Breast epithelium (tissue), 3 donors: ENCODE measurements around the gene NELL1.

ENCODE experiments used
- POLR2A ChIP-seq: fragments of 450-650 bp; IDR thresholded peaks from one replicate; pipeline ENCODE4 v1.6.1; 2016; ENCODE audit warnings: antibody characterized with exemption, mild to moderate bottlenecking, moderate library complexity
- TF ChIP-seq, protein P1 (sequence below), 3 donors: fragments of 450-650 bp; IDR thresholded peaks; one replicate each; pipeline ENCODE4 v1.5.1; 2016 to 2017; ENCODE audit warnings: antibody characterized with exemption in 3 of 3, mild to moderate bottlenecking in 3 of 3, moderate library complexity in 3 of 3

DNA sequence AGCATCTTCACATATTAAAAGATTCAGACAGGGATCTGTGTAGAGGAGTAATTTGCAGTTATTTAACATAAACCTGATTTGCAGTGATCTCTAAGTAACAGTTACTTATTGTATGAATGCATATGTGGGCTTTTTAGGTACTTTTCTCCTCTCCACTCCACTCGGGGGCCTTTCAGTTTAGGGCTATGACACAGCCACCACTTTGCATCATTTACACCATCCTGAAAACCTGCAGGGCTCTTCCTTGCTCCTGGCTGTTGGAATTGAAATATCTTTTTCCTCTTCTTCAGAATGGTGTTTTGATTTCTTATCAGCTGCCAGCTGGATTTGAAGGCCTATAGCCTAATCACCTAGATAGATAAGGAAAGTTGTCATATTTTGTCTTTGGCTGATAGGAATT, 580.8 kb downstream of the NELL1 start:
- TF ChIP-seq, protein P1, sequence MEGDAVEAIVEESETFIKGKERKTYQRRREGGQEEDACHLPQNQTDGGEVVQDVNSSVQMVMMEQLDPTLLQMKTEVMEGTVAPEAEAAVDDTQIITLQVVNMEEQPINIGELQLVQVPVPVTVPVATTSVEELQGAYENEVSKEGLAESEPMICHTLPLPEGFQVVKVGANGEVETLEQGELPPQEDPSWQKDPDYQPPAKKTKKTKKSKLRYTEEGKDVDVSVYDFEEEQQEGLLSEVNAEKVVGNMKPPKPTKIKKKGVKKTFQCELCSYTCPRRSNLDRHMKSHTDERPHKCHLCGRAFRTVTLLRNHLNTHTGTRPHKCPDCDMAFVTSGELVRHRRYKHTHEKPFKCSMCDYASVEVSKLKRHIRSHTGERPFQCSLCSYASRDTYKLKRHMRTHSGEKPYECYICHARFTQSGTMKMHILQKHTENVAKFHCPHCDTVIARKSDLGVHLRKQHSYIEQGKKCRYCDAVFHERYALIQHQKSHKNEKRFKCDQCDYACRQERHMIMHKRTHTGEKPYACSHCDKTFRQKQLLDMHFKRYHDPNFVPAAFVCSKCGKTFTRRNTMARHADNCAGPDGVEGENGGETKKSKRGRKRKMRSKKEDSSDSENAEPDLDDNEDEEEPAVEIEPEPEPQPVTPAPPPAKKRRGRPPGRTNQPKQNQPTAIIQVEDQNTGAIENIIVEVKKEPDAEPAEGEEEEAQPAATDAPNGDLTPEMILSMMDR (IDR thresholded peaks at IDR 0.05), result no peak
- TF ChIP-seq POLR2A, result no peak
